ENCODE measurements around the gene ZNF385B. TPM values are rescaled to one million over a fixed set of nuclear protein-coding genes. Genes with fewer than 3 reads are reported as not detected.

The ZNF385B gene
- total RNA-seq, 1 experiment from 2014 or later = 2.2 TPM

DNA sequence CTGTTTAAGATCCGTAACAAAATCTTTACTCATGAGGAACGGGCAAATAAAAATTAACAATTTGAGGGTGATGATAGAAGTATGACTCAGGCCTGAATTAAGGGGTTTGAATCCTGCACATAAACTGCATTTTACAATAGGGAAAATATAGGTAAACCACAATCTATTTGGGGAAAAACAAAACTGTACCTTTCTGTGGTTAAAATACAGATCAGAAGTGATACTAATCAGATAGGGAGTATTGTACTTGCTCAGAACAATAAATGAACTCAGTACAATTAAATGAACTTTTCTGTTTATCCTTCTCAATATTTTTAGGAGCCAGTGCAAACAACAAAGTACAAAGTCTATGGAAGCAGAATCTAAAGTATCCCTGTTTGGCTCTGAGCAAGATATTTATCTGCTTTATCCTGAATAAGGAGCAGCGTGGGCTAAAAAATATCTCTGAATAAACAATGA is 287.3 kb downstream of the ZNF385B start (continued):
- TF ChIP-seq, protein P1, sequence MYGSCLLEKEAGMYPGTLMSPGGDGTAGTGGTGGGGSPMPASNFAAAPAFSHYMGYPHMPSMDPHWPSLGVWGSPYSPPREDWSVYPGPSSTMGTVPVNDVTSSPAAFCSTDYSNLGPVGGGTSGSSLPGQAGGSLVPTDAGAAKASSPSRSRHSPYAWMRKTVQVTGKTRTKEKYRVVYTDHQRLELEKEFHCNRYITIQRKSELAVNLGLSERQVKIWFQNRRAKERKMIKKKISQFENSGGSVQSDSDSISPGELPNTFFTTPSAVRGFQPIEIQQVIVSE (CRISPR knock-in tag; IDR thresholded peaks at IDR 0.05; ENCODE audit: borderline replicate concordance) = no peak
- no peak for TF ChIP-seq KAT7 (CRISPR knock-in tag; IDR thresholded peaks at IDR 0.05; ENCODE audit: borderline replicate concordance)
- TF ChIP-seq, protein P2, sequence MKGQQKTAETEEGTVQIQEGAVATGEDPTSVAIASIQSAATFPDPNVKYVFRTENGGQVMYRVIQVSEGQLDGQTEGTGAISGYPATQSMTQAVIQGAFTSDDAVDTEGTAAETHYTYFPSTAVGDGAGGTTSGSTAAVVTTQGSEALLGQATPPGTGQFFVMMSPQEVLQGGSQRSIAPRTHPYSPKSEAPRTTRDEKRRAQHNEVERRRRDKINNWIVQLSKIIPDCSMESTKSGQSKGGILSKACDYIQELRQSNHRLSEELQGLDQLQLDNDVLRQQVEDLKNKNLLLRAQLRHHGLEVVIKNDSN (CRISPR knock-in tag; IDR thresholded peaks at IDR 0.05) = no peak
- TF ChIP-seq, protein P3, sequence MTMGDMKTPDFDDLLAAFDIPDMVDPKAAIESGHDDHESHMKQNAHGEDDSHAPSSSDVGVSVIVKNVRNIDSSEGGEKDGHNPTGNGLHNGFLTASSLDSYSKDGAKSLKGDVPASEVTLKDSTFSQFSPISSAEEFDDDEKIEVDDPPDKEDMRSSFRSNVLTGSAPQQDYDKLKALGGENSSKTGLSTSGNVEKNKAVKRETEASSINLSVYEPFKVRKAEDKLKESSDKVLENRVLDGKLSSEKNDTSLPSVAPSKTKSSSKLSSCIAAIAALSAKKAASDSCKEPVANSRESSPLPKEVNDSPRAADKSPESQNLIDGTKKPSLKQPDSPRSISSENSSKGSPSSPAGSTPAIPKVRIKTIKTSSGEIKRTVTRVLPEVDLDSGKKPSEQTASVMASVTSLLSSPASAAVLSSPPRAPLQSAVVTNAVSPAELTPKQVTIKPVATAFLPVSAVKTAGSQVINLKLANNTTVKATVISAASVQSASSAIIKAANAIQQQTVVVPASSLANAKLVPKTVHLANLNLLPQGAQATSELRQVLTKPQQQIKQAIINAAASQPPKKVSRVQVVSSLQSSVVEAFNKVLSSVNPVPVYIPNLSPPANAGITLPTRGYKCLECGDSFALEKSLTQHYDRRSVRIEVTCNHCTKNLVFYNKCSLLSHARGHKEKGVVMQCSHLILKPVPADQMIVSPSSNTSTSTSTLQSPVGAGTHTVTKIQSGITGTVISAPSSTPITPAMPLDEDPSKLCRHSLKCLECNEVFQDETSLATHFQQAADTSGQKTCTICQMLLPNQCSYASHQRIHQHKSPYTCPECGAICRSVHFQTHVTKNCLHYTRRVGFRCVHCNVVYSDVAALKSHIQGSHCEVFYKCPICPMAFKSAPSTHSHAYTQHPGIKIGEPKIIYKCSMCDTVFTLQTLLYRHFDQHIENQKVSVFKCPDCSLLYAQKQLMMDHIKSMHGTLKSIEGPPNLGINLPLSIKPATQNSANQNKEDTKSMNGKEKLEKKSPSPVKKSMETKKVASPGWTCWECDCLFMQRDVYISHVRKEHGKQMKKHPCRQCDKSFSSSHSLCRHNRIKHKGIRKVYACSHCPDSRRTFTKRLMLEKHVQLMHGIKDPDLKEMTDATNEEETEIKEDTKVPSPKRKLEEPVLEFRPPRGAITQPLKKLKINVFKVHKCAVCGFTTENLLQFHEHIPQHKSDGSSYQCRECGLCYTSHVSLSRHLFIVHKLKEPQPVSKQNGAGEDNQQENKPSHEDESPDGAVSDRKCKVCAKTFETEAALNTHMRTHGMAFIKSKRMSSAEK (CRISPR knock-in tag; IDR thresholded peaks at IDR 0.05; ENCODE audit: borderline replicate concordance) = no peak
- no peak for TF ChIP-seq NR3C1 (CRISPR knock-in tag; conservative IDR thresholded peaks at IDR 0.05; ENCODE audit: low read depth)

DNA sequence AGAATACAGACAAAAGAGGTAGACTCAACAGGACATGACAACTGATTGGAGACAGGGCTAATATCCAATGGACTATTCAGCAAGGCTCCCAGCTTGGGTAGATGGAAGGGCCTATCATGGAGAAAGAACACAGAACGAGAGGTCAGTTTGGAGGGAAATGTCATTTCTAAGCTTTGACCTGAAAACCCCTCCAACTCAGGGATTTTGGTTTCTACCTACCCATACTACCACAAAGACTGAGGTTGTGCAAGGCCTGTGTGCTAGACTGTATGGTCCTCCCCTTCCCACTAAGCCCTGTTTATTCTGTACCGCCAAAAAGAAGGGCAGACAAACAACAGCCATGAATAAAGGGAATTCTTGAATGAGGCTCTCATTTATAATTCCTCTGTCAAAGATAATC is 288.9 kb downstream of the ZNF385B start:
- POLR2A ChIA-PET = no interaction called here
- ATAC-seq (no peak), DNase-seq (ENCODE audit: low spot score) (no peak)
- Mint-ChIP-seq H3K27ac (no peak overlapping the region), H3K9me3 (no peaks in the 10 kb centered on the region), H3K4me3 (no peak overlapping the region), H3K4me1 (peaks cover 8% of the 10 kb centered on the region), H3K27me3 (ENCODE audit: low read depth) (peaks cover 10% of the 10 kb centered on the region), H3K36me3 (no peaks in the 10 kb centered on the region)
- CTCF ChIA-PET = no interaction called here
- no peak for TF ChIP-seq MXD4 (CRISPR knock-in tag; IDR thresholded peaks at IDR 0.05; ENCODE audit: borderline replicate concordance)
- TF ChIP-seq, protein P4, sequence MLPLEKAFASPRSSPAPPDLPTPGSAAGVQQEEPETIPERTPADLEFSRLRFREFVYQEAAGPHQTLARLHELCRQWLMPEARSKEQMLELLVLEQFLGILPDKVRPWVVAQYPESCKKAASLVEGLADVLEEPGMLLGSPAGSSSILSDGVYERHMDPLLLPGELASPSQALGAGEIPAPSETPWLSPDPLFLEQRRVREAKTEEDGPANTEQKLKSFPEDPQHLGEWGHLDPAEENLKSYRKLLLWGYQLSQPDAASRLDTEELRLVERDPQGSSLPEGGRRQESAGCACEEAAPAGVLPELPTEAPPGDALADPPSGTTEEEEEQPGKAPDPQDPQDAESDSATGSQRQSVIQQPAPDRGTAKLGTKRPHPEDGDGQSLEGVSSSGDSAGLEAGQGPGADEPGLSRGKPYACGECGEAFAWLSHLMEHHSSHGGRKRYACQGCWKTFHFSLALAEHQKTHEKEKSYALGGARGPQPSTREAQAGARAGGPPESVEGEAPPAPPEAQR (CRISPR knock-in tag; IDR thresholded peaks at IDR 0.05) = no peak
- TF ChIP-seq ZNF317 (CRISPR knock-in tag; IDR thresholded peaks at IDR 0.05; ENCODE audit: borderline replicate concordance, low read depth) = no peak
- TF ChIP-seq ZNF671 (CRISPR knock-in tag; IDR thresholded peaks at IDR 0.05) = no peak
- no peak for TF ChIP-seq ETV6 (CRISPR knock-in tag; IDR thresholded peaks at IDR 0.05)
- no peak for TF ChIP-seq FOXK1 (CRISPR knock-in tag; IDR thresholded peaks at IDR 0.05)
- TF ChIP-seq NR2C2 (CRISPR knock-in tag; IDR thresholded peaks at IDR 0.05) = no peak
- TF ChIP-seq TEAD1 (CRISPR knock-in tag; IDR thresholded peaks at IDR 0.05) = no peak
- TF ChIP-seq CREM (CRISPR knock-in tag; IDR thresholded peaks at IDR 0.05) = no peak
- no peak for TF ChIP-seq GABPB1 (CRISPR knock-in tag; IDR thresholded peaks at IDR 0.05)
- TF ChIP-seq, protein P5, sequence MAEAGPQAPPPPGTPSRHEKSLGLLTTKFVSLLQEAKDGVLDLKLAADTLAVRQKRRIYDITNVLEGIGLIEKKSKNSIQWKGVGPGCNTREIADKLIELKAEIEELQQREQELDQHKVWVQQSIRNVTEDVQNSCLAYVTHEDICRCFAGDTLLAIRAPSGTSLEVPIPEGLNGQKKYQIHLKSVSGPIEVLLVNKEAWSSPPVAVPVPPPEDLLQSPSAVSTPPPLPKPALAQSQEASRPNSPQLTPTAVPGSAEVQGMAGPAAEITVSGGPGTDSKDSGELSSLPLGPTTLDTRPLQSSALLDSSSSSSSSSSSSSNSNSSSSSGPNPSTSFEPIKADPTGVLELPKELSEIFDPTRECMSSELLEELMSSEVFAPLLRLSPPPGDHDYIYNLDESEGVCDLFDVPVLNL (CRISPR knock-in tag; IDR thresholded peaks at IDR 0.05; ENCODE audit: borderline replicate concordance, low read depth) = no peak
- no peak for TF ChIP-seq JUN (CRISPR knock-in tag; IDR thresholded peaks at IDR 0.05)
